ENCODE measurements around the gene TRPV4.

- TF ChIP-seq CTCF (IDR thresholded peaks at IDR 0.05) (no peak), POLR2A (IDR thresholded peaks at IDR 0.05) (no peak)
Measured at GRCh38 chr12:109810954-109811623, 22.1 kb downstream of the TRPV4 start.

Data from body of pancreas (tissue), 4 donors.